SU-DHL-6 (cell line): Measurements from ENCODE around the gene PRRX1.

Experiments
- CTCF ChIP-seq: fragments of 200-600 bp; sonication (generic); IDR thresholded peaks from one replicate; pipeline ENCODE4 v1.5.1; 2017; ENCODE audit warnings: antibody characterized with exemption, mild to moderate bottlenecking, low read length, moderate library complexity; ENCODE audit not compliant: insufficient read depth, poor library complexity, severe bottlenecking
- EZH2phosphoT487 ChIP-seq: fragments of 200-600 bp; sonication (generic), shearing (Covaris generic); conservative IDR thresholded peaks from 2 replicates; pipeline ENCODE4 v1.6.1; 2018; ENCODE audit warnings: mild to moderate bottlenecking, antibody characterized with exemption, low read length, moderate library complexity, mixed read lengths

GRCh38 chr1:170674986-170675385, 11.1 kb downstream of the PRRX1 start:
- TF ChIP-seq CTCF (no peak), EZH2phosphoT487 (no peak)
